NT2/D1 (cell line): Measurements from ENCODE around the gene CXorf49.
"Not testable (repeated sequence)": the region's sequence is repeated elsewhere in the genome, so short reads cannot be mapped to it uniquely, and the experiment has no call there.

Source experiments
- DNase-seq: peaks from one replicate; pipeline ENCODE4 v3.0.0-alpha.2; 2011; ENCODE audit warnings: low read depth, low spot score
- H3K27me3 ChIP-seq: 2 replicates; pipeline ENCODE4 v1.6.0; 2011; ENCODE audit warnings: mild to moderate bottlenecking; ENCODE audit not compliant: insufficient read length, insufficient read depth
- H3K36me3 ChIP-seq: 2 replicates; pipeline ENCODE4 v1.6.1; 2011; ENCODE audit warnings: mild to moderate bottlenecking, low read length, mixed read lengths; ENCODE audit not compliant: insufficient read depth, insufficient read length
- H3K4me1 ChIP-seq: 2 replicates; pipeline ENCODE4 v1.5.1; 2011; ENCODE audit not compliant: insufficient read depth, insufficient read length
- H3K4me3 ChIP-seq: 2 replicates; pipeline ENCODE4 v1.5.1; 2011; ENCODE audit warnings: low read depth; ENCODE audit not compliant: insufficient read length
- H3K9ac ChIP-seq: 2 replicates; pipeline ENCODE4 v1.6.0; 2011; ENCODE audit warnings: low read depth; ENCODE audit not compliant: insufficient read length
- H3K9me3 ChIP-seq: 2 replicates; pipeline ENCODE4 v1.5.1; 2011; ENCODE audit warnings: mild to moderate bottlenecking, low read length; ENCODE audit not compliant: insufficient read depth
- SUZ12 ChIP-seq: IDR thresholded peaks from 2 replicates; pipeline ENCODE4 v1.6.1; 2011; ENCODE audit not compliant: insufficient read length, insufficient read depth; ENCODE audit errors: extremely low read depth
- YY1 ChIP-seq: IDR thresholded peaks from 2 replicates; pipeline ENCODE4 v1.6.1; 2011; ENCODE audit not compliant: insufficient read length, insufficient read depth
- ZNF274 ChIP-seq: IDR thresholded peaks from 2 replicates; pipeline ENCODE4 v1.6.1; 2011; ENCODE audit warnings: mild to moderate bottlenecking, low read depth, low read length

The CXorf49 gene

GRCh38 chrX:71699023-71699344 is 19.1 kb downstream of the CXorf49 start:
- H3K36me3 ChIP-seq, H3K9ac ChIP-seq, DNase-seq: not testable (repeated sequence)

DNA sequence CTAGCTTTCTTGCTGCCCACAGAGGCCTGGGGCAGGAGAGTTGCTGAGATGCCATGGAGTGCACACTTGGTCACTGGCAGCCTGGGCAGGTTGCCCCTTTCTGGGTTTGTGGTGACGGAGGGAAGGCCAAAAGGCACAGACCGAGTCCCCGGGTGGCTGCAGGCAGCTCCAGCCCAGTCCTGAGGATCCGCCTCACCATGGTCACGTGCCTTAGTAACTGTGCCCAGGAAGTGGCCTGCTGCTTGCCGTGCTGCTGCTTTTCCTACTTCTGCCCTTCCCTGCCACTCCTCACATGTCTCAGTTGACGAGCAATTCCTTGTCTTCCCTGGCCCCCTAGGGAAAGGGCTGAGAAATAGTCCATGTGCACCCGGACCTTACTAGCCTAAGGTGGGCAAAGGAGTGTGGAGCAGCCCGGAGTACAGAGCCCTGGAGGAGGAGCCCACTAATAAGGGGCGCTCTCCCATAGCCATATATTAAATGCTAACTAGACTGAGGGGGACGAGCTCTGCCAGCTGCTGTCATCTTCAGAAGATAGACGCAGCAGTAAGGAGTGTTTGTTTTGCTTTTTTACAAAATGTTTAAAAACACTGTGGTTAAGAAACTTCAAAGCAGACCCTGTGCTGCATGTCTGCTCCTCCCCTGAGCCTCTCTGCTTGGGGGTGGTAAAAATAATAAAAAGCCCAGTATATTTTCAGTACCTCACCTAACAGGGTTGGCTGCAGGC is 19.6 kb downstream of the CXorf49 start:
- H3K9me3 ChIP-seq, H3K4me3 ChIP-seq, H3K27me3 ChIP-seq, H3K9ac ChIP-seq, DNase-seq, H3K36me3 ChIP-seq, H3K4me1 ChIP-seq: not testable (repeated sequence)

More at GRCh38 chrX:71699023-71699344, 19.1 kb downstream of the CXorf49 start:
- H3K9me3 ChIP-seq, H3K27me3 ChIP-seq, H3K4me3 ChIP-seq, H3K4me1 ChIP-seq: not testable (repeated sequence)

GRCh38 chrX:71697466-71698298 is 20.4 kb downstream of the CXorf49 start:
- H3K9me3 ChIP-seq, H3K27me3 ChIP-seq, DNase-seq, H3K36me3 ChIP-seq, H3K4me1 ChIP-seq, H3K4me3 ChIP-seq, H3K9ac ChIP-seq: not testable (repeated sequence)

DNA sequence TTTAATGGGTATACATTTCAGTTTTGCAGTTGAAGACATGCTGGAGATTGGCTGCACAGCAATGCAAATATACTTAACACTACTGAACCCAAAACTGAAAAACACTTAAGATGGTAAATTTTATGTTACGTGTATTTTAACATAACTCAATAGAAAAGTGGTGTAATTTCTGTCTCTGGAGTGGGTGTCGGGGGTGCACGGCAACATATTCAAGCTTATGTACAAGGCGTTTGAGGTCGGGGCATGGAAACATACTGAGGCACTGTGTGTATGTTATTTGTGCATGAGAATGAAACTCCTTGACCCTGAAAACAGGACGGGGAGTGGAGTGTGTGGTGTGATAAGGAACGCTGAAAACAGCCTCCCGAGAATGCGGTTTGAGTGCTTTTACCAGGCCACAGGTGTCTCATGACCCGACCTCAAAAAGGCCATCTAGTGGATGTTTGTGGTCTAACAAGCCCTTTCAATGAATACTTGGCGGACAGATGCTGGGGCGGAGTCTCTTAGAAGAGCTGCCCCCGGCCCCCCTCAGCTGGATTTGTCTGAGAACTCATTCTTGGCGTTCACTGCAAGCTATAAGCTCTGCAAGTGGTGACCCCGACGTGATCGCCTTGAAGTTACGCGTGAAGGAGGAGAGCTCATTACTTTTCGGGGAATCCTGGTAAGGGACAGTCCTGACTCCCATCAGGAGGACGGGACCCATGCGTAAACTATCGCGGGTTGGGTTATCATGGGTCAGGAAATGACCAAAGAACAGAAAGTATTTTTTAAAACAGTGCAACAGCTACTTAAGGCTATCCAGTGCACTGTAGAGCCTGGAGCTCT is 21.2 kb downstream of the CXorf49 start:
- not testable (repeated sequence) for H3K4me3 ChIP-seq, H3K9me3 ChIP-seq, DNase-seq, H3K36me3 ChIP-seq, H3K4me1 ChIP-seq, H3K27me3 ChIP-seq, H3K9ac ChIP-seq

GRCh38 chrX:71679575-71680207 is 38.4 kb downstream of the CXorf49 start:
- no peak for DNase-seq
- H3K4me1 ChIP-seq, result no peaks in the 10 kb centered on the region
- peaks cover 10% of the 10 kb centered on the region; the same call in 1 of the 2 replicates for H3K9me3 ChIP-seq
- TF ChIP-seq ZNF274 (no peak), YY1 (no peak), SUZ12 (no peak)
- no peak overlapping the region for H3K9ac ChIP-seq
- H3K4me3 ChIP-seq, result no peak overlapping the region
- no peaks in the 10 kb centered on the region for H3K36me3 ChIP-seq
- no peaks in the 10 kb centered on the region for H3K27me3 ChIP-seq

DNA sequence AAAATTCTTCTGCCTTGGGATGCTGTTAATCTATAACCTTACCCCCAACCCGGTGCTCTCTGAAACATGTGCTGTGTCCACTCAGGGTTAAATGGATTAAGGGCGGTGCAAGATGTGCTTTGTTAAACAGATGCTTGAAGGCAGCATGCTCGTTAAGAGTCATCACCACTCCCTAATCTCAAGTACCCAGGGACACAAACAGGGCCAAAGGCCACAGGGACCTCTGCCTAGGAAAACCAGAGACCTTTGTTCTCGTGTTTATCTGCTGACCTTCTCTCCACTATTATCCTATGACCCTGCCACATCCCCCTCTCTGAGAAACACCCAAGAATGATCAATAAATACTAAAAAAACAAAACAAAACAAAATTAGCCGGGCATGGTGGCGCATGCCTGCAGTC is 40.9 kb downstream of the CXorf49 start:
- H3K27me3 ChIP-seq, H3K4me1 ChIP-seq, H3K9me3 ChIP-seq, DNase-seq, H3K36me3 ChIP-seq, H3K4me3 ChIP-seq, H3K9ac ChIP-seq: not testable (repeated sequence)

DNA sequence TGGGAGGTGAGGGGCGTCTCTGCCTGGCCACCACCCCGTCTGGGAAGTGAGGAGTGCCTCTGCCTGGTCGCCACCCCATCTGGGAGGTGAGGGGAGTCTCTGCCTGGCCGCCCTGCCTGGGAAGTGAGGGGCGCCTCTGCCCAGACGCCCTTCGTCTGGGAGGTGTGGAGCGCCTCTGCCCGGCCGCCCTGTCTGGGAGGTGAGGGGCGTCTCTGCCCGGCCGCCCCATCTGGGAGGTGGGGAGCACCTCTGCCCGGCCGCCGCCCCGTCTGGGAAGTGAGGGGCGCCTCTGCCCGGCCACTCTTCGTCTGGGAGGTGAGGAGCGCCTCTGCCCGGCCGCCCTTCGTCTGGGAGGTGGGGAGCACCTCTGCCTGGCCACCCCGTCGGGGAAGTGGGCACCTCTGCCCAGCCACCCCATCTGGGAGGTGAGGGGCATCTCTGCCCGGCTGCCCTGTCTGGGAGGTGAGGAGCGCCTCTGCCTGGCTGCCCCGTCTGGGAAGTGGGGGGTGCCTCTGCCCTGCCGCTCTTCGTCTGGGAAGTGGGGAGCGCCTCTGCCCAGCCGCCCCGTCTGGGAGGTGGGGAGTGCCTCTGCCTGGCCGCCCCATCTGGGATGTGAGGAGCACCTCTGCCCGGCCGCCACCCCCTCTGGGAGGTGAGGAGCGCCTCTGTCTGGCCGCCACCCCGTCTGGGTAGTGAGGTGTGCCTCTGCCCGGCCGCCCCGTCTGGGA is 41.9 kb downstream of the CXorf49 start:
- not testable (repeated sequence) for H3K9ac ChIP-seq, H3K36me3 ChIP-seq, DNase-seq, H3K4me1 ChIP-seq, H3K4me3 ChIP-seq, H3K27me3 ChIP-seq, H3K9me3 ChIP-seq

GRCh38 chrX:71675636-71676035 is 42.4 kb downstream of the CXorf49 start:
- DNase-seq, H3K4me1 ChIP-seq, H3K9ac ChIP-seq, H3K27me3 ChIP-seq, H3K4me3 ChIP-seq, H3K9me3 ChIP-seq, H3K36me3 ChIP-seq: not testable (repeated sequence)
